Prostate gland (tissue), 2 donors: Measurements from ENCODE around the gene ARHGAP26.
"Not testable (repeated sequence)": the region's sequence is repeated elsewhere in the genome, so short reads cannot be mapped to it uniquely, and the experiment has no call there.

Experiments used
- CTCF ChIP-seq, 4 experiments: fragments of 200-600 bp in 2 of 4; fragments of 450-650 bp in 2 of 4; sonication (generic) in 2 of 4; IDR thresholded peaks; 1 replicate in 3 of 4; 2 replicates in 1 of 4; pipeline ENCODE4 v1.5.1; 2016 to 2019; ENCODE audit warnings: antibody characterized with exemption in 4 of 4, mild to moderate bottlenecking in 2 of 4, moderate library complexity in 2 of 4
- POLR2A ChIP-seq: fragments of 450-650 bp; IDR thresholded peaks from one replicate; pipeline ENCODE4 v1.6.1; 2016; ENCODE audit warnings: antibody characterized with exemption, mild to moderate bottlenecking
- POLR2AphosphoS5 ChIP-seq: sonication (generic); formaldehyde crosslinking; IDR thresholded peaks from one replicate; pipeline ENCODE4 v1.6.1; 2017; ENCODE audit warnings: antibody characterized with exemption

- TF ChIP-seq CTCF (IDR thresholded peaks at IDR 0.05); POLR2AphosphoS5; POLR2A: not testable (repeated sequence)
Observed at GRCh38 chr5:143088702-143089101, 318.5 kb downstream of the ARHGAP26 start.
